SHP77 treated with DMSO at 0.1 percent for 48 hours (cell line): ENCODE data around the gene PGA3.
"Not testable (repeated sequence)": the region's sequence is repeated elsewhere in the genome, so short reads cannot be mapped to it uniquely, and the experiment has no call there.

ENCODE experiments used
- DNase-seq: peaks from one replicate; lab custom pipeline; 2025; lab: John Stamatoyannopoulos, UW

PGA3 gene

GRCh38 chr11:61210629-61211028 lies 7.3 kb downstream of the PGA3 start:
- not testable (repeated sequence) for DNase-seq

- DNase-seq: not testable (repeated sequence)
These were observed 8.1 kb downstream of the PGA3 start for GRCh38 chr11:61211327-61211952.

GRCh38 chr11:61212202-61212601 lies 8.9 kb downstream of the PGA3 start:
- not testable (repeated sequence) for DNase-seq

GRCh38 chr11:61213711-61214324 lies 10.5 kb downstream of the PGA3 start:
- not testable (repeated sequence) for DNase-seq

GRCh38 chr11:61218306-61218705 lies 15.0 kb downstream of the PGA3 start:
- not testable (repeated sequence) for DNase-seq

GRCh38 chr11:61219016-61219415 lies 15.7 kb downstream of the PGA3 start:
- DNase-seq: not testable (repeated sequence)

- DNase-seq: not testable (repeated sequence)
These were observed 18.7 kb downstream of the PGA3 start, which contains the start of gene PGA4 for GRCh38 chr11:61222047-61222446. TSS of gene PGA4 (plus strand) at chr11:61222347. CDS start at chr11:61222401, 54 bp downstream.

- not testable (repeated sequence) for DNase-seq
These were observed 19.4 kb downstream of the PGA3 start for GRCh38 chr11:61222692-61223091.

GRCh38 chr11:61226457-61227137 lies 23.3 kb downstream of the PGA3 start:
- not testable (repeated sequence) for DNase-seq

- DNase-seq: not testable (repeated sequence)
These were observed 26.1 kb downstream of the PGA3 start for GRCh38 chr11:61229458-61229857.

GRCh38 chr11:61231033-61231432 lies 27.7 kb downstream of the PGA3 start:
- DNase-seq: not testable (repeated sequence)

- DNase-seq: not testable (repeated sequence)
These were observed 28.3 kb downstream of the PGA3 start for GRCh38 chr11:61231585-61231984.

GRCh38 chr11:61232548-61233145 lies 29.3 kb downstream of the PGA3 start:
- not testable (repeated sequence) for DNase-seq

- not testable (repeated sequence) for DNase-seq
These were observed 33.8 kb downstream of the PGA3 start for GRCh38 chr11:61237130-61237529.

- not testable (repeated sequence) for DNase-seq
These were observed 37.0 kb downstream of the PGA3 start for GRCh38 chr11:61240288-61240687.

GRCh38 chr11:61240875-61241274 lies 37.6 kb downstream of the PGA3 start, which contains the start of gene PGA5:
TSS of gene PGA5 (plus strand) at chr11:61241175. CDS start at chr11:61241227, 52 bp downstream.
- not testable (repeated sequence) for DNase-seq

GRCh38 chr11:61241526-61241925 lies 38.2 kb downstream of the PGA3 start:
- not testable (repeated sequence) for DNase-seq

- DNase-seq: not testable (repeated sequence)
These were observed 42.1 kb downstream of the PGA3 start for GRCh38 chr11:61245284-61245964.

GRCh38 chr11:61248071-61248470 lies 44.8 kb downstream of the PGA3 start:
- DNase-seq: not testable (repeated sequence)

- DNase-seq: not testable (repeated sequence)
These were observed 45.9 kb downstream of the PGA3 start for GRCh38 chr11:61249201-61249600.
